PFSK-1 (cell line): Measurements from ENCODE around the gene KIDINS220.

Experiments used
- FOXP2 ChIP-seq: optimal IDR thresholded peaks from 2 replicates; pipeline ENCODE3; 2011; ENCODE audit warnings: borderline replicate concordance, control low read depth, inconsistent platforms; ENCODE audit not compliant: insufficient read depth; ENCODE audit errors: extremely low read length, extremely low read depth
- POLR2AphosphoS5 ChIP-seq: IDR thresholded peaks from 2 replicates; pipeline ENCODE4 v1.6.1; 2012; ENCODE audit warnings: low read depth, mild to moderate bottlenecking, control low read depth, low read length, moderate library complexity
- REST ChIP-seq, 2 experiments: IDR thresholded peaks; 2 replicates each; pipeline versions ENCODE4 v1.6.1 to v1.8.0; 2011 to 2012; ENCODE audit warnings: low read depth in 2 of 2, low read length in 2 of 2, control low read depth in 1 of 2, inconsistent platforms in 1 of 2, mild to moderate bottlenecking in 1 of 2, moderate library complexity in 1 of 2; ENCODE audit not compliant: insufficient read depth in 1 of 2
- SIN3A ChIP-seq: IDR thresholded peaks from 2 replicates; pipeline ENCODE4 v1.6.1; 2012; ENCODE audit warnings: mild to moderate bottlenecking, low read length, moderate library complexity, borderline replicate concordance; ENCODE audit not compliant: insufficient read depth
- TAF1 ChIP-seq: IDR thresholded peaks from 2 replicates; pipeline ENCODE4 v1.6.1; 2012; ENCODE audit warnings: low read length, control low read depth, borderline replicate concordance; ENCODE audit not compliant: insufficient read depth

KIDINS220 gene

GRCh38 chr2:8681786-8682692 is 155.4 kb downstream of the KIDINS220 start, which contains the start of gene ID2:
TSS of gene ID2 (plus strand) at chr2:8682056. CDS start at chr2:8682166, 110 bp downstream.
- TF ChIP-seq SIN3A (peak; percentile 65; the same call in 1 of the 2 replicates), REST (IDR thresholded peaks at IDR 0.05; ENCODE audit: insufficient read depth in 1 of 2, low read depth in 2 of 2, low read length in 2 of 2) (peak; percentile 54 to 56; a peak in 2 of 4 replicates), FOXP2 (no peak), TAF1 (peak; percentile 99), POLR2AphosphoS5 (peak; percentile 99)

GRCh38 chr2:8680822-8681760 is 156.3 kb downstream of the KIDINS220 start:
- TF ChIP-seq FOXP2 (no peak), REST (IDR thresholded peaks at IDR 0.05; ENCODE audit: insufficient read depth in 1 of 2, low read depth in 2 of 2, low read length in 2 of 2) (no peak), SIN3A (0 out of 2 replicates have a peak, but pooled peaks have one; percentile 66)

GRCh38 chr2:8679827-8680731 is 157.3 kb downstream of the KIDINS220 start:
- no peak for TF ChIP-seq FOXP2
- no peak for TF ChIP-seq SIN3A
- no peak for TF ChIP-seq REST (IDR thresholded peaks at IDR 0.05; ENCODE audit: insufficient read depth in 1 of 2, low read depth in 2 of 2, low read length in 2 of 2)
- TF ChIP-seq POLR2AphosphoS5: no peak
- no peak for TF ChIP-seq TAF1

GRCh38 chr2:8679567-8679826 is 157.9 kb downstream of the KIDINS220 start:
- TF ChIP-seq FOXP2 (no peak), SIN3A (no peak), POLR2AphosphoS5 (no peak), REST (IDR thresholded peaks at IDR 0.05; ENCODE audit: insufficient read depth in 1 of 2, low read depth in 2 of 2, low read length in 2 of 2) (no peak), TAF1 (no peak)
